PC-3 (cell line): ENCODE data around the gene PLXNA2. TPM values are rescaled to one million over a fixed set of nuclear protein-coding genes. Genes with fewer than 3 reads are reported as not detected.

Experiments
- ATAC-seq: fragments of 200-7000 bp; cut with Tn5 transposase; 2 replicates; pipeline ENCODE4 v1.9.1; 2020; ENCODE audit warnings: mild to moderate bottlenecking, moderate library complexity
- BruUV-seq: library from RNA; stranded (reverse); fragments of 400-500 nt; replicated peaks from 2 replicates; lab custom pipeline; 2021; lab: Mats Ljungman, UMichigan
- CTCF ChIA-PET: fragments of 300-600 bp; sonication (Branson Sonifier 250); formaldehyde crosslinking; loops from one replicate; lab custom pipeline; 2022; ENCODE audit warnings: antibody characterized with exemption; lab: Charles Lee
- POLR2A ChIA-PET: fragments of 300-600 bp; sonication (Branson Sonifier 250); formaldehyde crosslinking; loops from one replicate; lab custom pipeline; 2022; ENCODE audit warnings: antibody characterized with exemption; ENCODE audit not compliant: unreplicated experiment; lab: Charles Lee
- DNase-seq: peaks from one replicate; pipeline ENCODE4 v3.0.0-alpha.2; 2015
- H2AFZ ChIP-seq: fragments of 300-600 bp; sonication (generic); 2 replicates; pipeline ENCODE4 v1.6.0; 2016; ENCODE audit warnings: antibody characterized with exemption, low read length
- H3F3A ChIP-seq: fragments of 300-600 bp; sonication (generic); one replicate; pipeline ENCODE4 v1.6.0; 2017; ENCODE audit warnings: antibody characterized with exemption, low read length, control low read depth, mild to moderate bottlenecking; ENCODE audit not compliant: unreplicated experiment
- H3K27ac ChIP-seq: fragments of 300-600 bp; sonication (generic); 2 replicates; pipeline ENCODE4 v1.5.1; 2016; ENCODE audit warnings: mild to moderate bottlenecking, low read length
- H3K27me3 ChIP-seq: fragments of 300-600 bp; sonication (generic); 2 replicates; pipeline ENCODE4 v1.6.1; 2016; ENCODE audit warnings: low read length, mixed read lengths
- H3K36me3 ChIP-seq: fragments of 300-600 bp; sonication (generic); 2 replicates; pipeline ENCODE4 v1.6.1; 2016; ENCODE audit warnings: low read depth, mixed run types, low read length, mixed read lengths
- H3K4me1 ChIP-seq: fragments of 300-600 bp; sonication (generic); 2 replicates; pipeline ENCODE4 v1.5.1; 2016; ENCODE audit warnings: low read length; ENCODE audit not compliant: insufficient read depth
- H3K4me2 ChIP-seq: fragments of 300-600 bp; sonication (generic); 2 replicates; pipeline ENCODE4 v1.6.0; 2016; ENCODE audit warnings: low read length
- H3K4me3 ChIP-seq: fragments of 300-600 bp; sonication (generic); 2 replicates; pipeline ENCODE4 v1.5.1; 2016; ENCODE audit warnings: mild to moderate bottlenecking, low read length, mixed read lengths
- H3K79me2 ChIP-seq: fragments of 300-600 bp; sonication (generic); 2 replicates; pipeline ENCODE4 v1.6.1; 2017; ENCODE audit warnings: low read length, mixed read lengths
- H3K9ac ChIP-seq: fragments of 300-600 bp; sonication (generic); 2 replicates; pipeline ENCODE4 v1.6.0; 2016; ENCODE audit warnings: mild to moderate bottlenecking, low read length
- H3K9me2 ChIP-seq: fragments of 300-600 bp; sonication (generic); replicated peaks from 2 replicates; pipeline ENCODE4 v1.6.1; 2016; ENCODE audit warnings: mixed run types, low read length, mixed read lengths
- H3K9me3 ChIP-seq: fragments of 300-600 bp; sonication (generic); 2 replicates; pipeline ENCODE4 v1.6.1; 2016; ENCODE audit warnings: low read length, mixed read lengths
- H4K20me1 ChIP-seq: fragments of 300-600 bp; sonication (generic); 2 replicates; pipeline ENCODE4 v1.6.1; 2016; ENCODE audit warnings: low read length, mixed read lengths
- EZH2 ChIP-seq: fragments of 300-600 bp; sonication (generic); IDR thresholded peaks from one replicate; pipeline ENCODE4 v1.6.1; 2017; ENCODE audit warnings: antibody characterized with exemption, mild to moderate bottlenecking, low read length; ENCODE audit not compliant: unreplicated experiment
- EZH2phosphoT487 ChIP-seq: fragments of 300-600 bp; sonication (generic); IDR thresholded peaks from 2 replicates; pipeline ENCODE4 v1.6.1; 2018; ENCODE audit warnings: mild to moderate bottlenecking, antibody characterized with exemption, low read length, borderline replicate concordance
- intact Hi-C: fragments of 100-400 bp; cut with micrococcal nuclease; formaldehyde crosslinking; loops from 2 replicates; pipeline ENCODE4 v1.9.0; 2023
- total RNA-seq: library from RNA; depleted of rRNA; stranded (reverse); fragments of >200 nt; gene quantifications from 2 replicates; pipeline ENCODE4 v1.2.3, GENCODE V29; 2014
- TF ChIP-seq, protein P1 (sequence below): fragments of 300-600 bp; sonication (generic); conservative IDR thresholded peaks from 2 replicates; pipeline ENCODE4 v1.5.1; 2017; ENCODE audit warnings: antibody characterized with exemption, low read depth, mild to moderate bottlenecking, low read length

Gene PLXNA2
- total RNA-seq, 1 experiment from 2014 or later, result 16.2 TPM

DNA sequence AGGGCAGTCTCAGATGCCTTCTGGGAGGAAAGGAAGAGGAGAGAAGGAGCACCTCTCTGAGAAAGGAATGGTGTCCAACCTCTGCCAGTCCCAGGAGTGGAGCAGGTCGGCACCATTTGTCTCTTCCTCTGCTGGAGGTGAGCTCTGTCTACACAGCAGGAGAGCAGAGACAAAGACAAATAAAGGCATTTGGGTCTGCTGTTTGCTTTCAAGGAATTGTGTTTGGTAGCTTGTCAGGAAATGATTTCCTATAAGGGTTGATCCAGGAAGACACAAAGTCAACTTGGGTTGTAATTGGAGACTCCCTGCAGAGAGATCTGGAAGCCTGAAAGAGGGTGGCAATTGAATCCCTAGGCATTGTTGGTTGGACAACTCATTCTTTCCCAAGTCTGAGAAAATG, 34.5 kb upstream of the PLXNA2 start:
- no peak overlapping the region for H3K27ac ChIP-seq
- H4K20me1 ChIP-seq, result no peaks in the 10 kb centered on the region
- H3F3A ChIP-seq, result no peaks in the 10 kb centered on the region
- no peak overlapping the region for H2AFZ ChIP-seq
- TF ChIP-seq EZH2phosphoT487 (no peak), EZH2 (no peak)
- TF ChIP-seq, protein P1, sequence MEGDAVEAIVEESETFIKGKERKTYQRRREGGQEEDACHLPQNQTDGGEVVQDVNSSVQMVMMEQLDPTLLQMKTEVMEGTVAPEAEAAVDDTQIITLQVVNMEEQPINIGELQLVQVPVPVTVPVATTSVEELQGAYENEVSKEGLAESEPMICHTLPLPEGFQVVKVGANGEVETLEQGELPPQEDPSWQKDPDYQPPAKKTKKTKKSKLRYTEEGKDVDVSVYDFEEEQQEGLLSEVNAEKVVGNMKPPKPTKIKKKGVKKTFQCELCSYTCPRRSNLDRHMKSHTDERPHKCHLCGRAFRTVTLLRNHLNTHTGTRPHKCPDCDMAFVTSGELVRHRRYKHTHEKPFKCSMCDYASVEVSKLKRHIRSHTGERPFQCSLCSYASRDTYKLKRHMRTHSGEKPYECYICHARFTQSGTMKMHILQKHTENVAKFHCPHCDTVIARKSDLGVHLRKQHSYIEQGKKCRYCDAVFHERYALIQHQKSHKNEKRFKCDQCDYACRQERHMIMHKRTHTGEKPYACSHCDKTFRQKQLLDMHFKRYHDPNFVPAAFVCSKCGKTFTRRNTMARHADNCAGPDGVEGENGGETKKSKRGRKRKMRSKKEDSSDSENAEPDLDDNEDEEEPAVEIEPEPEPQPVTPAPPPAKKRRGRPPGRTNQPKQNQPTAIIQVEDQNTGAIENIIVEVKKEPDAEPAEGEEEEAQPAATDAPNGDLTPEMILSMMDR, result no peak
- no peaks in the 10 kb centered on the region for H3K9me3 ChIP-seq
- intact Hi-C loops, result no loop called here
- ATAC-seq (no peak), DNase-seq (no peak)
- peaks cover 88% of the 10 kb centered on the region for H3K27me3 ChIP-seq
- H3K4me1 ChIP-seq, result no peaks in the 10 kb centered on the region
- no peaks in the 10 kb centered on the region for H3K9me2 ChIP-seq
- no peak overlapping the region for H3K4me3 ChIP-seq
- no peaks in the 10 kb centered on the region for H3K79me2 ChIP-seq
- CTCF ChIA-PET, result no interaction called here
- no peak overlapping the region for H3K9ac ChIP-seq
- POLR2A ChIA-PET, result no interaction called here
- no peak overlapping the region for H3K4me2 ChIP-seq
- BruUV-seq, result no TSS peak
- H3K36me3 ChIP-seq, result no peaks in the 10 kb centered on the region

DNA sequence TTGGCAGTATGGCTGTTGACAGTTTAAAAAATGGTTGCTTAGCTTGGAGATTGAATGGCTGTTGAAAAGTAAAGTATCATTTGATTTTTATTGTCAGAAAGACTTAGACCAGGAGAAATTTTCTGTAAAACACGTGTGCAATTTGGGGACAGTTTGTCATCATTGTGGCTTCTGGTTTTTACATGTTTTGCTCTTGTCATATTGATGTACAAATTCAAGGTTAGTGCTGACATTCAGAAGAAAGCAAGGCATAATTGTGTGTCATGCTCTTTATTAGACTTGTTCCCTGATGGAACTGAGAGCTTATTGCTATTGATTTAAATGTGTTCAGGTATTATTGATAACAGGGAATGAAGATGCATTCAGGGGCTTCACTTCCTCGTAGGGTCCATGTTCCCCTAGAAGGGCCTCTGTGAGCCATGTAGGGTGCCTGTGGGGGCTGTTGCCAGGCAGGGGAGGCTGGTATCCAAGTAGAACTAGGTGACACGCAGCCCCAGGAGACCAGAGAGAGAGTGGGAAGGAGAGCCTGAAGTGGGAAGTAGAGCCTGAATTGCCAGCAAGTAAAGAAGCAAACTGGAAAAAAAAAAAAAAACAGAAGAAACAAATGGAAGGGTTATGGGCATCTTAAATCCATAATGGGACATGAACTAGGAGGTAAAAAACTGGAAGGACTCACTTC, 32.7 kb upstream of the PLXNA2 start:
- intact Hi-C loops, result no loop called here
- Histone ChIP-seq H3K79me2 (no peaks in the 10 kb centered on the region), H3K27ac (no peak overlapping the region), H3K36me3 (no peaks in the 10 kb centered on the region), H3K4me2 (no peak overlapping the region), H3K9me3 (no peaks in the 10 kb centered on the region), H3K4me3 (no peak overlapping the region), H3F3A (no peaks in the 10 kb centered on the region), H3K27me3 (peaks cover 99% of the 10 kb centered on the region), H3K9ac (no peak overlapping the region), H3K4me1 (no peaks in the 10 kb centered on the region), H3K9me2 (no peaks in the 10 kb centered on the region), H4K20me1 (no peaks in the 10 kb centered on the region), H2AFZ (no peak overlapping the region)
- POLR2A ChIA-PET, result no interaction called here
- no peak for ATAC-seq
- TF ChIP-seq, protein P1, result no peak
- TF ChIP-seq EZH2 (no peak), EZH2phosphoT487 (no peak)
- DNase-seq, result no peak
- no TSS peak for BruUV-seq
- CTCF ChIA-PET, result no interaction called here

DNA sequence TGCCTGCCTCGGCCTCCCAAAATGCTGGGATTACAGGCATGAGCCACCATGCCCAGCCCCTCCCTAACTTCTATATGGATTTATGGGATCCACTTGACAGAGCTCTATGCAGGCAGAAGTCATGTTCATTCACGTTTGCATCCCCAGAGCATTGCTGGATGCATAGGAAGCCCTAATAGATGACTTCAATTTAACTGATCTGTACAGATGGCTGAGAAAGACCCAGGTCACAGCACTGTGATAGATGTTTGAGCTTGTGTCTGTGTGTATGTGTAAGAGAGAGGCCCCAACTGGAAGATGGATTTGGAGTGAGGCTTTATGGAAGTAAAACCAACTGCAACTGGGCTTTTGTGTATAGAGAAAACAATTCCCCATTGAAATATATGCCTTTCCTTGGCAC, 30.9 kb upstream of the PLXNA2 start:
- no peaks in the 10 kb centered on the region for H3K36me3 ChIP-seq
- no peaks in the 10 kb centered on the region for H3K4me1 ChIP-seq
- H2AFZ ChIP-seq, result no peak overlapping the region
- H3K79me2 ChIP-seq, result no peaks in the 10 kb centered on the region
- TF ChIP-seq EZH2 (no peak), EZH2phosphoT487 (no peak)
- TF ChIP-seq, protein P1, result no peak
- no peak overlapping the region for H3K27ac ChIP-seq
- BruUV-seq, result no TSS peak
- H3K4me2 ChIP-seq, result no peak overlapping the region
- H3K27me3 ChIP-seq, result peaks cover 99% of the 10 kb centered on the region
- no peaks in the 10 kb centered on the region for H3F3A ChIP-seq
- ChIA-PET CTCF (interaction anchor here (0.6 kb wide), 1 partner anchor 253 kb away, joined by 4 read pairs; no protein-coding TSS in a partner anchor), POLR2A (no interaction called here)
- no peak for DNase-seq
- no peaks in the 10 kb centered on the region for H4K20me1 ChIP-seq
- intact Hi-C loops, result no loop called here
- no peak overlapping the region for H3K9ac ChIP-seq
- H3K9me3 ChIP-seq, result no peaks in the 10 kb centered on the region
- no peak for ATAC-seq
- no peaks in the 10 kb centered on the region for H3K9me2 ChIP-seq
- no peak overlapping the region for H3K4me3 ChIP-seq
